Panc1 (cell line): ENCODE data around the gene ADARB1. TPM values are rescaled to one million over a fixed set of nuclear protein-coding genes. Genes with fewer than 3 reads are reported as not detected.

ENCODE experiments used
- ATAC-seq: fragments of 200-7000 bp; cut with Tn5 transposase; 2 replicates; pipeline ENCODE4 v1.9.1; 2020; ENCODE audit warnings: mild to moderate bottlenecking, moderate library complexity
- BruUV-seq: library from RNA; stranded (reverse); fragments of 400-500 nt; replicated peaks from 2 replicates; lab custom pipeline; 2021; lab: Mats Ljungman, UMichigan
- CTCF ChIA-PET: fragments of 300-600 bp; sonication (Branson Sonifier 250); formaldehyde crosslinking; loops from one replicate; lab custom pipeline; 2022; ENCODE audit warnings: antibody characterized with exemption; lab: Charles Lee
- POLR2A ChIA-PET: fragments of 300-600 bp; sonication (Branson Sonifier 250); formaldehyde crosslinking; loops from one replicate; lab custom pipeline; 2022; ENCODE audit warnings: antibody characterized with exemption; lab: Charles Lee
- DNase-seq: peaks from one replicate; pipeline ENCODE4 v3.0.0-alpha.2; 2010; ENCODE audit warnings: low read depth, low spot score
- H3K27ac ChIP-seq: 2 replicates; pipeline ENCODE4 v1.5.1; 2011; ENCODE audit warnings: mild to moderate bottlenecking, low read length, inconsistent platforms
- H3K27me3 ChIP-seq: fragments of 200-500 bp; sonication (Bioruptor generic); 2 replicates; pipeline ENCODE4 v1.6.0; 2014; ENCODE audit warnings: low read length, inconsistent platforms; ENCODE audit not compliant: control insufficient read depth, insufficient read depth
- H3K36me3 ChIP-seq: fragments of 200-500 bp; sonication (Bioruptor generic); 2 replicates; pipeline ENCODE4 v1.5.1; 2014; ENCODE audit warnings: inconsistent platforms, mild to moderate bottlenecking, low read length, moderate library complexity; ENCODE audit not compliant: control insufficient read depth, insufficient read depth
- H3K4me1 ChIP-seq: 2 replicates; pipeline ENCODE4 v1.5.1; 2011; ENCODE audit warnings: inconsistent platforms, mild to moderate bottlenecking, low read length, moderate library complexity; ENCODE audit not compliant: control insufficient read depth, insufficient read depth
- H3K4me3 ChIP-seq, 2 experiments: 2 replicates each; pipeline ENCODE4 v1.5.1; 2011 to 2012; ENCODE audit warnings: low read depth in 2 of 2, low read length in 2 of 2, mild to moderate bottlenecking in 2 of 2, inconsistent platforms in 1 of 2, moderate library complexity in 1 of 2
- H3K9me3 ChIP-seq: fragments of 200-500 bp; sonication (Bioruptor generic); 2 replicates; pipeline ENCODE4 v1.5.1; 2014; ENCODE audit warnings: low read depth, mild to moderate bottlenecking, inconsistent platforms, low read length, moderate library complexity; ENCODE audit not compliant: control insufficient read depth, insufficient read depth
- CTCF ChIP-seq: fragments of 450-650 bp; IDR thresholded peaks from 2 replicates; pipeline ENCODE4 v1.5.1; 2017; ENCODE audit warnings: mild to moderate bottlenecking
- POLR2AphosphoS5 ChIP-seq: IDR thresholded peaks from 2 replicates; pipeline ENCODE4 v1.6.1; 2012; ENCODE audit warnings: mild to moderate bottlenecking, low read depth, low read length, moderate library complexity
- REST ChIP-seq, 2 experiments: IDR thresholded peaks; 2 replicates each; pipeline ENCODE4 v1.6.1; 2011 to 2012; ENCODE audit warnings: low read depth in 2 of 2, control low read depth in 1 of 2, low read length in 1 of 2, mild to moderate bottlenecking in 1 of 2, moderate library complexity in 1 of 2; ENCODE audit not compliant: insufficient read depth in 1 of 2
- SIN3A ChIP-seq: IDR thresholded peaks from 2 replicates; pipeline ENCODE4 v1.6.1; 2012; ENCODE audit warnings: low read depth, mild to moderate bottlenecking, low read length, moderate library complexity, borderline replicate concordance; ENCODE audit not compliant: insufficient read depth
- TCF7L2 ChIP-seq: IDR thresholded peaks from 2 replicates; pipeline ENCODE4 v1.6.1; 2011; ENCODE audit warnings: mild to moderate bottlenecking, low read depth, low read length, inconsistent platforms
- in situ Hi-C: cut with HindIII; loops from 2 replicates; pipeline ENCODE4 v1.10.0; 2016; ENCODE audit warnings: low sequenced_read_pairs, low pct_unique_long_range_greater_than_20kb
- intact Hi-C: fragments of 100-400 bp; cut with micrococcal nuclease; formaldehyde crosslinking; loops from one replicate; pipeline ENCODE4 v1.10.0; 2022; ENCODE audit not compliant: unreplicated experiment
- total RNA-seq: library from RNA; stranded (reverse); gene quantifications from one replicate; pipeline ENCODE4 v1.2.1, GENCODE V29; 2021; ENCODE audit not compliant: unreplicated experiment

The ADARB1 gene
- total RNA-seq, 1 experiment from 2014 or later: 15.0 TPM

GRCh38 chr21:45123440-45123839 is 49.1 kb downstream of the ADARB1 start:
- in situ Hi-C loops: no loop called here
- intact Hi-C loops: no loop called here
- Histone ChIP-seq H3K4me1 (no peaks in the 10 kb centered on the region), H3K27ac (no peak overlapping the region), H3K36me3 (no peaks in the 10 kb centered on the region), H3K9me3 (no peaks in the 10 kb centered on the region), H3K27me3 (no peaks in the 10 kb centered on the region), H3K4me3 (no peak overlapping the region)
- POLR2A ChIA-PET: no interaction called here
- BruUV-seq: no TSS peak
- DNase-seq (no peak), ATAC-seq (no peak)
- CTCF ChIA-PET: no interaction called here
- TF ChIP-seq TCF7L2 (no peak), CTCF (no peak), SIN3A (no peak), POLR2AphosphoS5 (no peak), REST (IDR thresholded peaks at IDR 0.05; ENCODE audit: insufficient read depth in 1 of 2, low read depth in 2 of 2, low read length in 1 of 2) (no peak)

GRCh38 chr21:45124596-45124995 is 50.2 kb downstream of the ADARB1 start:
- intact Hi-C loops: no loop called here
- POLR2A ChIA-PET: no interaction called here
- H3K27ac ChIP-seq: no peak overlapping the region
- no peaks in the 10 kb centered on the region for H3K9me3 ChIP-seq
- TF ChIP-seq CTCF: no peak
- TF ChIP-seq TCF7L2: no peak
- TF ChIP-seq REST (IDR thresholded peaks at IDR 0.05; ENCODE audit: insufficient read depth in 1 of 2, low read depth in 2 of 2, low read length in 1 of 2): no peak
- TF ChIP-seq POLR2AphosphoS5: no peak
- TF ChIP-seq SIN3A: no peak
- H3K27me3 ChIP-seq: no peaks in the 10 kb centered on the region
- BruUV-seq: no TSS peak
- DNase-seq (no peak), ATAC-seq (no peak)
- in situ Hi-C loops: no loop called here
- H3K4me1 ChIP-seq: no peaks in the 10 kb centered on the region
- H3K36me3 ChIP-seq: no peaks in the 10 kb centered on the region
- CTCF ChIA-PET: interaction anchor here (0.7 kb wide), 1 partner anchor 132 kb away, joined by 3 read pairs; no protein-coding TSS in a partner anchor
- no peak overlapping the region for H3K4me3 ChIP-seq
